Adrenal gland (tissue), 5 donors: Measurements from ENCODE around the gene UBE2N.

Experiments used
- CTCF ChIP-seq, 6 experiments: fragments of 450-650 bp in 4 of 6; fragments of 200-600 bp in 2 of 6; sonication (generic) in 1 of 6; IDR thresholded peaks; 1 replicate in 5 of 6; 2 replicates in 1 of 6; pipeline versions ENCODE4 v1.5.1 to v1.8.0; 2016 to 2021; ENCODE audit warnings: antibody characterized with exemption in 6 of 6, mild to moderate bottlenecking in 2 of 6, moderate library complexity in 1 of 6
- POLR2A ChIP-seq, 2 donors: fragments of 450-650 bp; IDR thresholded peaks; one replicate each; pipeline ENCODE4 v1.6.1; 2017; ENCODE audit warnings: antibody characterized with exemption in 2 of 2, mild to moderate bottlenecking in 2 of 2, moderate library complexity in 1 of 2
- donor health status: DM: no; HTN: no; CAD: no.

- TF ChIP-seq CTCF (IDR thresholded peaks at IDR 0.05), result no peak
- TF ChIP-seq POLR2A (IDR thresholded peaks at IDR 0.05), result no peak
Measured at GRCh38 chr12:93361151-93361919, 80.4 kb downstream of the UBE2N start.
